GM21528 (cell line): ENCODE measurements around the gene EHMT1.

Source experiments
- ATAC-seq: cut with Tn5 transposase; IDR thresholded peaks from one replicate; pipeline ENCODE4 v1.9.1; 2021; ENCODE audit warnings: mild to moderate bottlenecking, moderate library complexity; ENCODE audit not compliant: unreplicated experiment, low FRiP score

Gene EHMT1

DNA sequence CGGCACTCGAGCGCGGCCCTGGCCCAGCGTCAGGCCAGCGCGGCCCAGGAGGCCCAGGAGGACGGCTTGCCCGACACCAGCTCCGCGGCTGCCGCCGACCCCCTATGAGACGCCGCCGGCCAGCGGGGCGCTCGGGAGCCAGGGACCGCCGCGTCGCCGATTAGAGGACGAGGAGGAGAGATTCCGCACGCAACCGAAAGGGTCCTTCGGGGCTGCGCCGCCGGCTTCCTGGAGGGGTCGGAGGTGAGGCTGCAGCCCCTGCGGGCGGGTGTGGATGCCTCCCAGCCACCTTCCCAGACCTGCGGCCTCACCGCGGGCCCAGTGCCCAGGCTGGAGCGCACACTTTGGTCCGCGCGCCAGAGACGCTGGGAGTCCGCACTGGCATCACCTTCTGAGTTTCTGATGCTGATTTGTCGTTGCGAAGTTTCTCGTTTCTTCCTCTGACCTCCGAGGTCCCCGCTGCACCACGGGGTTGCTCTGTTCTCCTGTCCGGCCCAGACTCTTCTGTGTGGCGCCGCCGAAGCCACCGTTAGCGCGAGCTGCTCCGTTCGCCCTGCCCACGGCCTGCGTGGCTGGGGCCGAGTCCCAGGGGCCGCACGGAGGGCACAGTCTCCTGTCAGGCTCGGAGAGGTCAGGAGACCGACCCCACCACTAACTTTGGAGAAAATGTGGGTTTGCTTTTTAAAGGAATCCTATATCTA lies 216.2 kb downstream of the EHMT1 start:
- no peak for ATAC-seq

- ATAC-seq, result no peak
Measured at GRCh38 chr9:137836151-137836830, 217.5 kb downstream of the EHMT1 start.

GRCh38 chr9:137836831-137837241 lies 218.0 kb downstream of the EHMT1 start:
- ATAC-seq, result no peak

GRCh38 chr9:137837345-137838278 lies 218.8 kb downstream of the EHMT1 start:
- no peak for ATAC-seq

- ATAC-seq, result no peak
Measured at GRCh38 chr9:137838576-137838975, 219.8 kb downstream of the EHMT1 start.

DNA sequence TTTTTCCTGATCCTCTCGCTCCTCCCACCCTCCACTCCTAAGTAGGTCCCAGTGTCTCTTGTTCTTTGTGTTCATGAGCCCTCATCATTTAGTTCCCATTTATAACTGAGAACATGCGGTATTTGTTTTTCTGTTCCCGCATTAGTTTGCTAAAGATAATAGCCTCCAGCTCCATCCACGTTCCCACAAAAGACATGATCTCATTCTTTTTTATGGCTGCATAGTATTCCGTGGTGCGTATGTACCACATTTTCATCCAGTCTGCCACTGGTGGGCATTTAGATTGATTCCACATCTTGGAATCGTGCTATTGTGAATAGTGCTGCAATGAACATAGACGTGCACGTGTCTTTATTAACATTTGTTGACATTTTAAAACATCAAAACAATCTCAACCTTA lies 224.6 kb downstream of the EHMT1 start:
- no peak for ATAC-seq

- ATAC-seq, result no peak
Measured at GRCh38 chr9:137851516-137852267, 232.9 kb downstream of the EHMT1 start.

GRCh38 chr9:137853392-137853995 lies 234.7 kb downstream of the EHMT1 start:
- ATAC-seq, result no peak

GRCh38 chr9:137860361-137860760 lies 241.6 kb downstream of the EHMT1 start:
- no peak for ATAC-seq

DNA sequence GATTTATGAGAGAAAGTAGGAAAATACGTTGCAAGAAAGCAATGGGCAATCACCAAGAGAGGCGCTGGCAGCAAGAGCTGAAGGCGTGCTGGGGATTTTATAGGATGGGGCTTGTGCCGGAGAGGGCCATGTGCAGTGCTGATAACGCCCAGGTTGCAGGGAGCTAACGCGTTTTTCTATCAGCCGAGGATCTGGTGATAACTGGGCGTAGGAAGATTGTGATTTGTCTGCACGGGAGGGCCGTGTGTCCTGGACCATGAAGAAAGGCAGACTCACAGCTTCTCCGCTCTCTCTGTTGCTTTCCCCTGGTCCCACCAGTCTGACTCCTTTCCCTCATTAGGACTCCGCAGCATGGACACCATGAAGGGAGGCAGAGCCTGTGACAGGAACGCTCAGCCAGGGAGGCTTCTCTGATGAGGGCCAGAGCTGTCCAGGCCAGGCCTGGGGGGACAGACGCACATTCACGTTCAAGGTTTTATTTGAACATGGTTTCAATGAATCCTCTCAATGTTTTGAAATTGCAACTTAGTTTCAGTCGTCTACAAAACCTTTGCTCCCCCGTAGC lies 246.9 kb downstream of the EHMT1 start:
- no peak for ATAC-seq

GRCh38 chr9:137866226-137867141 lies 247.7 kb downstream of the EHMT1 start:
- ATAC-seq, result no peak

GRCh38 chr9:137870432-137870831 lies 251.6 kb downstream of the EHMT1 start:
- ATAC-seq, result no peak

- no peak for ATAC-seq
Measured at GRCh38 chr9:137872296-137872695, 253.5 kb downstream of the EHMT1 start.

DNA sequence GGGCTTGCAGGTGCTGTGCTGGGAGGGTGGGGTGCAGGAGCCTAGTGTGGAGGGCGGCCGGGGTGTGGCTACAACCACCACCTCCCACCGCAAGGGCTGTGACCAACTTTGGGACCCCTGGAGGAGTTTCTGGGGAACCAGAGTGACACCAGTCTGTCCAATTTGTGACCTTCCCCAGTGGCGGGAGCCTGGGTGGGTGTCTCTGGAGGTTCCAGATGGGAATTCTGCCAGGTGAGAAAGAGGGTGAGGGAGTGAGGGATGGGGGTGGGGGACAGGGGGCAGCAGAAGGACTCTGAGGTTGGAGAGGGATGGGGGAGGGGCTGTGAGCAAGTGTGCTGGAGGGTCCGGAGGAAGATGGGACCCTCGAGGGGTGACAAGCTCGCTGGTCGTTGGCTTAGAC lies 254.6 kb downstream of the EHMT1 start:
- ATAC-seq, result no peak

DNA sequence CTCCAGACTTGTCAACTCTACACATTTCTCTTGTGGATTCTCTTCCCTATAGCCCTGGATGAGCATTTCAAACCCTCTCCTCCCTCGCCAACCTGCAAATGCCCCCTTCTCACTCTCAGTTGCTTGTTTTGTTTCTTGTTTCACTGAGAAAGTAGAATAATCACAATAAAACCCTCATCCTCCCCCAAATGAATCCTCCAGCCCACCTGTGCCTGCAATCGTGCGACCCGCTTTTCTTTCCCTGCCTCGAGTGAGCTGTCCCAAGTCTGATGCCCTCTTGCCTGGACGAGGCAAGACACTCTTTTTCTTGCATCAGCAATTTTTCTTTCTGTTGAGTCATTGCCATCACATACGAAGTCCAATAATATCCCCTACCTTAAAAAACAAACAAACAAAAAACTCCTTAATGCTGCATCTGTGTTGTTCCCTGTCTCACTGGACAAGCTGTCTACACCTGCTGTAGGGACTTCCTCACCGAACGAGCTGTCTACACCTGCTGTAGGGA lies 255.1 kb downstream of the EHMT1 start:
- no peak for ATAC-seq

- ATAC-seq, result no peak
Measured at GRCh38 chr9:137875354-137875753, 256.5 kb downstream of the EHMT1 start.

GRCh38 chr9:137875846-137876245 lies 257.0 kb downstream of the EHMT1 start:
- no peak for ATAC-seq

GRCh38 chr9:137876269-137876668 lies 257.5 kb downstream of the EHMT1 start:
- no peak for ATAC-seq
